Chondrocyte (in vitro differentiated cells): ENCODE data around the gene ARSI. TPM values are rescaled to one million over a fixed set of nuclear protein-coding genes. Genes with fewer than 3 reads are reported as not detected.

Source experiments
- DNase-seq: peaks from one replicate; pipeline ENCODE4 v3.0.0; 2021; ENCODE audit warnings: mixed read lengths, low spot score
- H3K27ac Mint-ChIP-seq: one replicate; pipeline ENCODE4 v1.8.0; 2021; ENCODE audit warnings: mild to moderate bottlenecking, moderate library complexity, mixed read lengths; ENCODE audit not compliant: unreplicated experiment
- H3K27me3 Mint-ChIP-seq: 2 replicates; pipeline ENCODE4 v1.8.0; 2021; ENCODE audit warnings: low read depth, mixed read lengths
- H3K36me3 Mint-ChIP-seq: 2 replicates; pipeline ENCODE4 v1.8.0; 2021; ENCODE audit warnings: low read depth, mixed read lengths
- H3K4me1 Mint-ChIP-seq: 2 replicates; pipeline ENCODE4 v1.8.0; 2021; ENCODE audit warnings: low read depth, mild to moderate bottlenecking, mixed read lengths
- H3K4me3 Mint-ChIP-seq: one replicate; pipeline ENCODE4 v1.8.0; 2021; ENCODE audit warnings: mild to moderate bottlenecking, moderate library complexity, mixed read lengths; ENCODE audit not compliant: unreplicated experiment
- H3K9me3 Mint-ChIP-seq: 2 replicates; pipeline ENCODE4 v1.8.0; 2021; ENCODE audit warnings: low read depth, mixed read lengths
- CTCF ChIP-seq: fragments of 200-600 bp; sonication (generic); IDR thresholded peaks from 2 replicates; pipeline ENCODE4 v1.5.0; 2021; ENCODE audit warnings: antibody characterized with exemption, mild to moderate bottlenecking, moderate library complexity
- total RNA-seq: library from RNA; stranded (reverse); gene quantifications from 3 replicates; pipeline ENCODE4 v1.2.1, GENCODE V29; 2021

The ARSI gene
- total RNA-seq, 1 donor from 2014 or later = 2.4 TPM

DNA sequence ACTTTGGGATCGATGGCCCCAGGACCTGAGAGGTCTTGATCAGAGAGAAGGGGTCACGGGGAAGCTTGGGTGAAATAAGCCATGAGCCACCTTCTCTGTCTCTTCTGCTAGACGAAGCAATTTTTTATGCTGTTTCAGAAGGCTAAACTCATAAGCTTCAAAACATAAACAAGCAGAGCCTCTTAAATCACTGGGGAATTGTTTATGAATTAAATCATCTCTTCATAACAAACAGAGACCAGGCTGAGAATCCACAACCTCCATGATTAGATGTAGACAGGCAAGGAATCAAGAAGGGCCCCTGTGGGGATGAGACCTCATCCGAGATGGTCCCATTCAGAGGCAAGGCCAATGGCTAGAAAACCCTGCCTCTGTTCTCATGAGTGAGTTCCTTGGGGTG is 33.1 kb upstream of the ARSI start:
- DNase-seq = no peak
- H3K27ac Mint-ChIP-seq = no peak overlapping the region
- H3K4me3 Mint-ChIP-seq = no peak overlapping the region
- no peak for TF ChIP-seq CTCF
- no peaks in the 10 kb centered on the region for H3K27me3 Mint-ChIP-seq
- H3K36me3 Mint-ChIP-seq = no peaks in the 10 kb centered on the region
- no peaks in the 10 kb centered on the region for H3K9me3 Mint-ChIP-seq
- H3K4me1 Mint-ChIP-seq = no peaks in the 10 kb centered on the region

- no peak overlapping the region for H3K27ac Mint-ChIP-seq
- no peaks in the 10 kb centered on the region for H3K4me1 Mint-ChIP-seq
- H3K9me3 Mint-ChIP-seq = no peaks in the 10 kb centered on the region
- H3K36me3 Mint-ChIP-seq = no peaks in the 10 kb centered on the region
- no peak overlapping the region for H3K4me3 Mint-ChIP-seq
- DNase-seq = no peak
- no peaks in the 10 kb centered on the region for H3K27me3 Mint-ChIP-seq
- no peak for TF ChIP-seq CTCF
Measured at GRCh38 chr5:150333400-150333799, 30.7 kb upstream of the ARSI start.

GRCh38 chr5:150329881-150330876 is 27.5 kb upstream of the ARSI start:
- Mint-ChIP-seq H3K4me3 (no peak overlapping the region), H3K9me3 (no peaks in the 10 kb centered on the region), H3K27ac (no peak overlapping the region), H3K27me3 (no peaks in the 10 kb centered on the region), H3K36me3 (no peaks in the 10 kb centered on the region), H3K4me1 (no peaks in the 10 kb centered on the region)
- no peak for TF ChIP-seq CTCF
- no peak for DNase-seq

- H3K27ac Mint-ChIP-seq = no peak overlapping the region
Measured at GRCh38 chr5:150329038-150329437, 26.3 kb upstream of the ARSI start.

GRCh38 chr5:150328515-150328914 is 25.8 kb upstream of the ARSI start:
- Mint-ChIP-seq H3K4me1 (no peaks in the 10 kb centered on the region), H3K27me3 (no peaks in the 10 kb centered on the region), H3K4me3 (no peak overlapping the region), H3K9me3 (no peaks in the 10 kb centered on the region), H3K27ac (no peak overlapping the region), H3K36me3 (no peaks in the 10 kb centered on the region)
- no peak for DNase-seq
- no peak for TF ChIP-seq CTCF

More at GRCh38 chr5:150329038-150329437, 26.3 kb upstream of the ARSI start:
- TF ChIP-seq CTCF = no peak
- H3K4me3 Mint-ChIP-seq = no peak overlapping the region
- no peak for DNase-seq
- H3K9me3 Mint-ChIP-seq = no peaks in the 10 kb centered on the region
- no peaks in the 10 kb centered on the region for H3K36me3 Mint-ChIP-seq
- no peaks in the 10 kb centered on the region for H3K4me1 Mint-ChIP-seq
- H3K27me3 Mint-ChIP-seq = no peaks in the 10 kb centered on the region
